Fibroblast of pulmonary artery (primary cell): ENCODE data around the gene SPAG9.

Experiments used
- DNase-seq: peaks from one replicate; pipeline ENCODE4 v3.0.0-alpha.2; 2010; ENCODE audit warnings: low read depth
- H3K4me3 ChIP-seq: replicated peaks from 2 replicates; pipeline ENCODE4 v1.5.1; 2011; ENCODE audit warnings: low read depth, mild to moderate bottlenecking, control low read depth, low read length, moderate library complexity
- CTCF ChIP-seq: IDR thresholded peaks from 2 replicates; pipeline ENCODE4 v1.5.1; 2011; ENCODE audit warnings: mild to moderate bottlenecking, control low read depth, low read length, inconsistent platforms; ENCODE audit errors: missing control alignments

Gene SPAG9

DNA sequence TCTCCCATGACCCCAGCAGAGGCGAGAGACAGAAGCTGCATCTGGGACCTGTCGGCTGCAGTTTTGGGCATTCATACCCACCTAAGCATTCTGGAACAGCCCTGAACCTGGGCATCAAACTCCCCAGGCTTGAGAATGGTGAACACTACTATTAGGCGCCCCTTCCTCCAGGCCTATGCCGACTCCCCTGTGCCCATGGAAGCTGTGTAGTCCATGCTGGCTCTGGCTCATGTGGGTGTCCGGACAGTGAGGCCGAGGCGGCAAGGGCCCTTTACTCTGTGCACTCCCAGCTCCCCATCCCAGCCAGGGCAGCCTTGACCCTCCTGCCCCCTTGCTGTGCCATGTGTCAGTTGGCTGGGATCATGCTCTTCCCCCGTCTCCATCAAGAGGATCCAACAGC is 165.5 kb downstream of the SPAG9 start:
- H3K4me3 ChIP-seq: no peak overlapping the region
- no peak for TF ChIP-seq CTCF

DNA sequence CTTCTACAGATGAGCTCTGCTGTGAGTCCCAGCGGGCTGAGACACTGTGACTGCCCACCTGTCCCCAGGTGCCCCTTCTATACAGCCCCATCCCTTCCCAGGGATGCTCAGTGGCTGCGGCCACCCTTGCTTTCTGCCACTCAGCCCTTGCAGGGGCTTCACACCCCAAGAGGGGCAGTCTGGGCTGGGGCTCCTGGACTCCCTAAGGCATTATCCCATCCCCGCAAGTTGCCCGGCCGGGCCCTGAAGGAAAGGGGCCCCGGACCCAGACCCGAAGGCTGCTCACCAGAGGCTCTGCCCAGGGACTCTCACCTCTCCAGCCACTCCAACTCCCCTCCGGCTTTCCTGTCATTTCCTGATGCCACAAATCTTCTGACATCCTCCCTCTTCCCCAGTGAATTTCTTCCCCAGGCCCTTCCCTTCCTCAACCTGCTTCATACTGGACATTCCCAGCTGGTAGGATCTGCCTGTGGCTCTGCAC is 166.0 kb downstream of the SPAG9 start:
- no peak for TF ChIP-seq CTCF
- DNase-seq: no peak
- H3K4me3 ChIP-seq: no peak overlapping the region

More for the DNA sequence above, 165.5 kb downstream of the SPAG9 start:
- no peak for DNase-seq

GRCh38 chr17:50953831-50954601 is 166.7 kb downstream of the SPAG9 start:
- TF ChIP-seq CTCF: no peak

GRCh38 chr17:50953518-50953830 is 167.2 kb downstream of the SPAG9 start:
- no peak for TF ChIP-seq CTCF
- H3K4me3 ChIP-seq: no peak overlapping the region
- no peak for DNase-seq

More at GRCh38 chr17:50953831-50954601, 166.7 kb downstream of the SPAG9 start:
- H3K4me3 ChIP-seq: no peak overlapping the region
- DNase-seq: peak; percentile 76

- H3K4me3 ChIP-seq: no peak overlapping the region
- DNase-seq: no peak
- TF ChIP-seq CTCF: no peak
Observed at GRCh38 chr17:50952889-50953288, 167.8 kb downstream of the SPAG9 start.

DNA sequence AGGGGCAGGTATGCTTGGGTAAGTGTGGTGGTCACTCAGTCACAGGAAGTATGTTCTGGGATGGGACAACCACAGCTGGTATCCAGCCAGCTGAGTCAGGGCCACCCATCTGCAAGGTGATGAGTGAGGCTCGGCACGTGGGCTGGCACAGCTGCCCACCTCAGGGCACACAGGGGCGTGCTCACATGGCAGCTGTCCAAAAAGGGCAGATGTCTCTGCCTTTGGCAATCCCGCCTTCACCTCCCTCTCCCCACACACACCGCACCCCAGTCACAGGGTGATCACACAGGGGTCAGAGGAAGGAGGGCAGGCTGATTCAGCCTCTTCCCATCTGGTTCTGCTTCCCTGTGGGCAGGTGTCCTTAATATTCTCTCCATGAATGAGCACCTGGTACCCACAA is 168.7 kb downstream of the SPAG9 start:
- no peak for TF ChIP-seq CTCF
- no peak overlapping the region for H3K4me3 ChIP-seq
- DNase-seq: no peak
